ENCODE data around the gene MKNK1. TPM values are rescaled to one million over a fixed set of nuclear protein-coding genes. Genes with fewer than 3 reads are reported as not detected.

Gene MKNK1
- total RNA-seq, 1 experiment from 2014 or later, result 40.1 TPM

DNA sequence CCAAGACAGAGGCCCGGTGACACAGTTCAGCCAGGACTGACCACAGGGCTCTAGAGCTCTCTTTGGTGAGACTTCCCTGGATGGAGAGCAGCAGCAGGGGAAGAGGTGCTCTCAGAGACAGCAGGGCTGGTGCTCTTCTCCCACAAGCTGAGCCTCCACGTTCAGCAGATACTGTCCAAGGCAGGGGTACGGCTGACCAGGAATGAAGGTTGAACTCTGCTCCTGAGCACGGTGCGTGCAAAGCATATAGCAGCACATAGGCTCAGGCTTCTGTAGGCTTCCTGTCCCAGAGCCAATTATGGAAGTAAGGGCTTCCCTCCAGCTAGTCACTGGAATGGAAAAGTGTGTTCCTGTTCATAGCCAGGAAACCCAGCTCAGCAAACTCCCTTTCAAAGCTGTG, 90.5 kb downstream of the MKNK1 start:
- no TSS peak for BruUV-seq (replicated peaks)
- in situ Hi-C loops (cut with HindIII; ENCODE audit: low pct_unique_long_range_greater_than_20kb, low sequenced_read_pairs), result no loop called here
- H3K27ac ChIP-seq (ENCODE audit: low read length), result no peak overlapping the region
- intact Hi-C loops (cut with micrococcal nuclease; ENCODE audit: unreplicated experiment), result no loop called here
- ATAC-seq, result no peak
- POLR2A ChIA-PET, result no interaction called here
- CTCF ChIA-PET, result interaction anchor here (0.8 to 0.9 kb wide), 2 partner anchors 16 to 39 kb away, joined by 3 to 6 read pairs; no protein-coding TSS in a partner anchor
- no peaks in the 10 kb centered on the region for H3K36me3 ChIP-seq (ENCODE audit: control insufficient read depth, insufficient read depth, low read length)
- TF ChIP-seq, protein P1, sequence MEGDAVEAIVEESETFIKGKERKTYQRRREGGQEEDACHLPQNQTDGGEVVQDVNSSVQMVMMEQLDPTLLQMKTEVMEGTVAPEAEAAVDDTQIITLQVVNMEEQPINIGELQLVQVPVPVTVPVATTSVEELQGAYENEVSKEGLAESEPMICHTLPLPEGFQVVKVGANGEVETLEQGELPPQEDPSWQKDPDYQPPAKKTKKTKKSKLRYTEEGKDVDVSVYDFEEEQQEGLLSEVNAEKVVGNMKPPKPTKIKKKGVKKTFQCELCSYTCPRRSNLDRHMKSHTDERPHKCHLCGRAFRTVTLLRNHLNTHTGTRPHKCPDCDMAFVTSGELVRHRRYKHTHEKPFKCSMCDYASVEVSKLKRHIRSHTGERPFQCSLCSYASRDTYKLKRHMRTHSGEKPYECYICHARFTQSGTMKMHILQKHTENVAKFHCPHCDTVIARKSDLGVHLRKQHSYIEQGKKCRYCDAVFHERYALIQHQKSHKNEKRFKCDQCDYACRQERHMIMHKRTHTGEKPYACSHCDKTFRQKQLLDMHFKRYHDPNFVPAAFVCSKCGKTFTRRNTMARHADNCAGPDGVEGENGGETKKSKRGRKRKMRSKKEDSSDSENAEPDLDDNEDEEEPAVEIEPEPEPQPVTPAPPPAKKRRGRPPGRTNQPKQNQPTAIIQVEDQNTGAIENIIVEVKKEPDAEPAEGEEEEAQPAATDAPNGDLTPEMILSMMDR (IDR thresholded peaks at IDR 0.05), result no peak
- TF ChIP-seq SIN3A (IDR thresholded peaks at IDR 0.05; ENCODE audit: borderline replicate concordance, insufficient read depth, low read depth, low read length), result no peak
- H3K9me3 ChIP-seq (ENCODE audit: control insufficient read depth, insufficient read depth, low read depth, low read length), result no peaks in the 10 kb centered on the region
- H3K4me3 ChIP-seq (ENCODE audit: low read depth in 2 of 2, low read length in 2 of 2), result no peak overlapping the region
- H3K4me1 ChIP-seq (ENCODE audit: control insufficient read depth, insufficient read depth, low read length), result no peaks in the 10 kb centered on the region; the same call in 1 of the 2 replicates
- DNase-seq (ENCODE audit: low read depth, low spot score), result no peak
- H3K27me3 ChIP-seq (ENCODE audit: control insufficient read depth, insufficient read depth, low read length), result no peaks in the 10 kb centered on the region

- no peak for ATAC-seq
Observed at GRCh38 chr1:46512792-46513190, 91.3 kb downstream of the MKNK1 start.

DNA sequence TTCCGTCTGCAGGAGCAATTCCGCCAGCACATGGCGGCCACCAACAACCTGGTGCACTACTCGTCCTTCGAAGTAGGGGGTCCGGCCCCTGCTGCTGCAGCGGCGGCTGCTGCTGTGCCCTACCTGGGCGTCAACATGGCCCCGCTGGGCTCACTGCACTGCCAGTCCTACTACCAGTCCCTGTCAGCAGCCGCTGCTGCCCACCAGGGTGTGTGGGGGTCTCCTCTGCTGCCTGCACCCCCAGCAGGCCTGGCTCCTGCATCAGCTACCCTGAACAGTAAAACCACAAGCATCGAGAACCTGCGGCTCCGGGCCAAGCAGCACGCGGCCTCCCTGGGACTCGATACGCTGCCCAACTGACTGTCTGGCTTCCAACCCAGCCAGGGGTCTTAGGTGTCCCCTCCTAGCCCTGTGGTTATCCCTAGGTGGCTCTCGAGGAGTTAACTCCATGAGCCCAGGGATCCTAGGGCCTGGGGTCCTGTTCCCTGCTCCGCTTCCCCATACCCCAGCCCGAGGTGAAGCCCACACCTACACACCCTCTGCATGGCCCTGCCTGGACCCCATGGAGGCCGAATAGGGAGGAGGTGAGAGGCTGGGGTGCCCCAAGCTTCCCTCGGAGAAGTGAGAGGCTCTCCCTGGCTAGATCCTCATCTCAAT, 91.8 kb downstream of the MKNK1 start:
- Histone ChIP-seq H3K9me3 (ENCODE audit: control insufficient read depth, insufficient read depth, low read depth, low read length) (no peaks in the 10 kb centered on the region), H3K36me3 (ENCODE audit: control insufficient read depth, insufficient read depth, low read length) (no peaks in the 10 kb centered on the region), H3K4me3 (ENCODE audit: low read depth in 2 of 2, low read length in 2 of 2) (no peak overlapping the region), H3K27me3 (ENCODE audit: control insufficient read depth, insufficient read depth, low read length) (no peaks in the 10 kb centered on the region), H3K4me1 (ENCODE audit: control insufficient read depth, insufficient read depth, low read length) (no peaks in the 10 kb centered on the region; the same call in 1 of the 2 replicates), H3K27ac (ENCODE audit: low read length) (no peak overlapping the region)
- DNase-seq (ENCODE audit: low read depth, low spot score), result no peak
- ChIA-PET POLR2A (no interaction called here), CTCF (no interaction called here)
- in situ Hi-C loops (cut with HindIII; ENCODE audit: low pct_unique_long_range_greater_than_20kb, low sequenced_read_pairs), result no loop called here
- no TSS peak for BruUV-seq (replicated peaks)
- no peak for ATAC-seq
- intact Hi-C loops (cut with micrococcal nuclease; ENCODE audit: unreplicated experiment), result no loop called here
- TF ChIP-seq, protein P2, sequence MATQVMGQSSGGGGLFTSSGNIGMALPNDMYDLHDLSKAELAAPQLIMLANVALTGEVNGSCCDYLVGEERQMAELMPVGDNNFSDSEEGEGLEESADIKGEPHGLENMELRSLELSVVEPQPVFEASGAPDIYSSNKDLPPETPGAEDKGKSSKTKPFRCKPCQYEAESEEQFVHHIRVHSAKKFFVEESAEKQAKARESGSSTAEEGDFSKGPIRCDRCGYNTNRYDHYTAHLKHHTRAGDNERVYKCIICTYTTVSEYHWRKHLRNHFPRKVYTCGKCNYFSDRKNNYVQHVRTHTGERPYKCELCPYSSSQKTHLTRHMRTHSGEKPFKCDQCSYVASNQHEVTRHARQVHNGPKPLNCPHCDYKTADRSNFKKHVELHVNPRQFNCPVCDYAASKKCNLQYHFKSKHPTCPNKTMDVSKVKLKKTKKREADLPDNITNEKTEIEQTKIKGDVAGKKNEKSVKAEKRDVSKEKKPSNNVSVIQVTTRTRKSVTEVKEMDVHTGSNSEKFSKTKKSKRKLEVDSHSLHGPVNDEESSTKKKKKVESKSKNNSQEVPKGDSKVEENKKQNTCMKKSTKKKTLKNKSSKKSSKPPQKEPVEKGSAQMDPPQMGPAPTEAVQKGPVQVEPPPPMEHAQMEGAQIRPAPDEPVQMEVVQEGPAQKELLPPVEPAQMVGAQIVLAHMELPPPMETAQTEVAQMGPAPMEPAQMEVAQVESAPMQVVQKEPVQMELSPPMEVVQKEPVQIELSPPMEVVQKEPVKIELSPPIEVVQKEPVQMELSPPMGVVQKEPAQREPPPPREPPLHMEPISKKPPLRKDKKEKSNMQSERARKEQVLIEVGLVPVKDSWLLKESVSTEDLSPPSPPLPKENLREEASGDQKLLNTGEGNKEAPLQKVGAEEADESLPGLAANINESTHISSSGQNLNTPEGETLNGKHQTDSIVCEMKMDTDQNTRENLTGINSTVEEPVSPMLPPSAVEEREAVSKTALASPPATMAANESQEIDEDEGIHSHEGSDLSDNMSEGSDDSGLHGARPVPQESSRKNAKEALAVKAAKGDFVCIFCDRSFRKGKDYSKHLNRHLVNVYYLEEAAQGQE (IDR thresholded peaks at IDR 0.05; ENCODE audit: insufficient read depth in 1 of 2, low read depth in 2 of 2, low read length in 1 of 2), result no peak
- TF ChIP-seq, protein P1 (IDR thresholded peaks at IDR 0.05), result no peak
- TF ChIP-seq SIN3A (IDR thresholded peaks at IDR 0.05; ENCODE audit: borderline replicate concordance, insufficient read depth, low read depth, low read length) (no peak), POLR2AphosphoS5 (IDR thresholded peaks at IDR 0.05; ENCODE audit: low read depth, low read length) (no peak), TCF7L2 (IDR thresholded peaks at IDR 0.05; ENCODE audit: low read depth, low read length) (no peak)

More at GRCh38 chr1:46512792-46513190, 91.3 kb downstream of the MKNK1 start:
- in situ Hi-C loops (cut with HindIII; ENCODE audit: low pct_unique_long_range_greater_than_20kb, low sequenced_read_pairs) (no loop called here), intact Hi-C loops (cut with micrococcal nuclease; ENCODE audit: unreplicated experiment) (no loop called here)
- Histone ChIP-seq H3K4me3 (ENCODE audit: low read depth in 2 of 2, low read length in 2 of 2) (no peak overlapping the region), H3K4me1 (ENCODE audit: control insufficient read depth, insufficient read depth, low read length) (no peaks in the 10 kb centered on the region; the same call in 1 of the 2 replicates), H3K36me3 (ENCODE audit: control insufficient read depth, insufficient read depth, low read length) (no peaks in the 10 kb centered on the region), H3K9me3 (ENCODE audit: control insufficient read depth, insufficient read depth, low read depth, low read length) (no peaks in the 10 kb centered on the region), H3K27me3 (ENCODE audit: control insufficient read depth, insufficient read depth, low read length) (no peaks in the 10 kb centered on the region), H3K27ac (ENCODE audit: low read length) (no peak overlapping the region)
- DNase-seq (ENCODE audit: low read depth, low spot score), result no peak
- no TSS peak for BruUV-seq (replicated peaks)
- POLR2A ChIA-PET, result no interaction called here
- CTCF ChIA-PET, result interaction anchor here (0.8 to 0.9 kb wide), 2 partner anchors 16 to 38 kb away, joined by 3 to 6 read pairs; no protein-coding TSS in a partner anchor
- TF ChIP-seq TCF7L2 (IDR thresholded peaks at IDR 0.05; ENCODE audit: low read depth, low read length), result no peak
- TF ChIP-seq, protein P2 (IDR thresholded peaks at IDR 0.05; ENCODE audit: insufficient read depth in 1 of 2, low read depth in 2 of 2, low read length in 1 of 2), result no peak
- TF ChIP-seq POLR2AphosphoS5 (IDR thresholded peaks at IDR 0.05; ENCODE audit: low read depth, low read length), result no peak
